Activated naive CD8-positive, alpha-beta T cell (primary cell): ENCODE results near the gene PTPN3.

Experiments used
- H3K27ac Mint-ChIP-seq: one replicate; pipeline ENCODE4 v1.8.0; 2021; ENCODE audit warnings: mixed read lengths
- H3K27me3 Mint-ChIP-seq: one replicate; pipeline ENCODE4 v1.8.0; 2021; ENCODE audit warnings: mixed read lengths
- H3K36me3 Mint-ChIP-seq: one replicate; pipeline ENCODE4 v1.8.0; 2021; ENCODE audit warnings: mixed read lengths
- H3K4me1 Mint-ChIP-seq: one replicate; pipeline ENCODE4 v1.8.0; 2021; ENCODE audit warnings: low read depth, mixed read lengths
- H3K4me3 Mint-ChIP-seq: one replicate; pipeline ENCODE4 v1.8.0; 2021; ENCODE audit warnings: mild to moderate bottlenecking, mixed read lengths
- H3K9me3 Mint-ChIP-seq: one replicate; pipeline ENCODE4 v1.8.0; 2021; ENCODE audit warnings: low read depth, mixed read lengths

PTPN3 gene

GRCh38 chr9:109441296-109441695, 56.8 kb downstream of the PTPN3 start:
- Mint-ChIP-seq H3K9me3 (no peaks in the 10 kb centered on the region), H3K27me3 (no peaks in the 10 kb centered on the region), H3K4me1 (peaks cover 15% of the 10 kb centered on the region), H3K27ac (no peak overlapping the region), H3K4me3 (no peak overlapping the region), H3K36me3 (no peaks in the 10 kb centered on the region)

- H3K4me1 Mint-ChIP-seq = peaks cover 15% of the 10 kb centered on the region
- H3K9me3 Mint-ChIP-seq = no peaks in the 10 kb centered on the region
- H3K27ac Mint-ChIP-seq = no peak overlapping the region
- H3K36me3 Mint-ChIP-seq = no peaks in the 10 kb centered on the region
- no peaks in the 10 kb centered on the region for H3K27me3 Mint-ChIP-seq
- H3K4me3 Mint-ChIP-seq = no peak overlapping the region
These were observed 57.3 kb downstream of the PTPN3 start for GRCh38 chr9:109440797-109441287.

DNA sequence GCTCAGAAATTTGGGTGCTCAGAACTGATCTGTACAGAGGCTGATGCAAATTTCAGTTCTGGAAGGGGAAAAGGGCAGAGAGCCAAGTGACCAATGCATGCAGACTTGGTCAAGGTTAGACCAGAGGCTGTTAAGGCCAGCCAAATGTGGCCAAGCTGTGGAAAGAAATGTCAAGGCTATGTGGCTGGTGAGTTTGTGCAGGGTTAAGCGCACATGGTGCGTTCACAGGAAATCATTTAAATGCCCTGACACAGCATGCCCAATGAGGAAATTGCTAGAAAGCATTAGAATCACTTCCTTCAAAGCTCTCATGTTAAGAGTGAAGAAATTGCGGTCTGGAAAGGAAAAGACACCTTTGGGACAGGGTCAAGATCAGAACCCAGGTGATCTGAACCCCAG, 58.0 kb downstream of the PTPN3 start:
- H3K4me3 Mint-ChIP-seq = no peak overlapping the region
- H3K27me3 Mint-ChIP-seq = no peaks in the 10 kb centered on the region
- peaks cover 15% of the 10 kb centered on the region for H3K4me1 Mint-ChIP-seq
- H3K36me3 Mint-ChIP-seq = no peaks in the 10 kb centered on the region
- H3K9me3 Mint-ChIP-seq = no peaks in the 10 kb centered on the region
- no peak overlapping the region for H3K27ac Mint-ChIP-seq

DNA sequence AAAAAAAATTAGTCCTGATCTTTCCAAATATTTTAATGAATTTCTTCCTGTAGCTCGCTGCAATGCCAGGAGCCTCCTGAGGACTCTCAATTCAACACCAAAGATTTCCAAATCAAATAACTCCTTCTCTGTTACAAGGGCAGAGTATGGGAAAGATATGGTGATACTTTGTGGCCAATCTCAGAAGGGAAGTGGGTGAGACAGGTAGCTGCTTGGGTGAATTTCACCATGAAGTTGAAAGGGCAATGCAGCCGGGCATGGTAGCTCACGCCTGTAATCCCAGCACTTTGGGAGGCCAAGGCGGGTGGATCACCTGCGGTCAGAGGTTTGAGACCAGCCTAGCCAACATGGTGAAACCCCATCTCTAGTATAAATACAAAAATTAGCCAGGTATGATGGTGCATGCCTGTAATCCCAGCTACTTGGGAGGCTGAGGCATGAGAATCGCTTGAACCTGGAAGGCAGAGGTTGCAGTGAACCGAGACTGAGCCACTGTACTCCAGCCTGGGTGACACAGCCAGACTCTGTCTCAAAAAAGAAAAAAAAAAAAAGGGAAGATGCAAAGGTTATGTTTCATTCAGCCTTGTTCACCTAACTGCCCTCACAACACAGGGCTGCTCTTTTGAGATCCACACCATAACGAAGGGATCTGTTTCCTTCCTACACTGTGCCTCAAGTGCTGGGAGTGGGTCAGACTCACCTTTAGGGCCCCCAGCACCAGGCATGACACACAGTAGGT, 58.6 kb downstream of the PTPN3 start:
- H3K27ac Mint-ChIP-seq = no peak overlapping the region

DNA sequence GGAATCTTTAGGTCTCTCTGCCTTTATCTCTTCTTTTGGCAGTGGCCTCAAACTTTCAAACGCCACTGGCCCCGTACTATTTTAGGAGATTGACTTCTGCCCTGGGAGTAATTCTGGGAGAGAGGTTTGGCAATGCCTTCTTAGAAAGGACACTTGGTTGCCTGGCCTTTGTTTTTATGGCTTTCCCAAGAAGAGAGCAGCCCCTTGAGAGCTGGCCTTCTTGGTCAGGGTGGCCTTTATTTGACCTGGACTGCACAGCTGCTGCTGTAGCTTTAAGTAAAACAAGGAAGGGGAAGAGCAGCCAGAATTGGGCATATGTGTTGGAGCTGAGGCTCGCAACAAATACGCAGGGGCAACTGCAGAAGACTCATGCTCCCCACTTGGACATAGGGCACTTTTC, 60.8 kb downstream of the PTPN3 start:
- no peak overlapping the region for H3K27ac Mint-ChIP-seq
- no peaks in the 10 kb centered on the region for H3K36me3 Mint-ChIP-seq
- no peaks in the 10 kb centered on the region for H3K27me3 Mint-ChIP-seq
- no peaks in the 10 kb centered on the region for H3K9me3 Mint-ChIP-seq
- H3K4me3 Mint-ChIP-seq = no peak overlapping the region
- H3K4me1 Mint-ChIP-seq = peaks cover 15% of the 10 kb centered on the region

More for the DNA sequence above, 58.6 kb downstream of the PTPN3 start:
- Mint-ChIP-seq H3K4me1 (peaks cover 15% of the 10 kb centered on the region), H3K9me3 (no peaks in the 10 kb centered on the region), H3K4me3 (no peak overlapping the region), H3K27me3 (no peaks in the 10 kb centered on the region), H3K36me3 (no peaks in the 10 kb centered on the region)

GRCh38 chr9:109436071-109436470, 62.0 kb downstream of the PTPN3 start:
- H3K4me1 Mint-ChIP-seq = peaks cover 11% of the 10 kb centered on the region
- H3K27me3 Mint-ChIP-seq = peaks cover 2% of the 10 kb centered on the region
- no peaks in the 10 kb centered on the region for H3K36me3 Mint-ChIP-seq
- no peaks in the 10 kb centered on the region for H3K9me3 Mint-ChIP-seq
- H3K4me3 Mint-ChIP-seq = no peak overlapping the region
- no peak overlapping the region for H3K27ac Mint-ChIP-seq

DNA sequence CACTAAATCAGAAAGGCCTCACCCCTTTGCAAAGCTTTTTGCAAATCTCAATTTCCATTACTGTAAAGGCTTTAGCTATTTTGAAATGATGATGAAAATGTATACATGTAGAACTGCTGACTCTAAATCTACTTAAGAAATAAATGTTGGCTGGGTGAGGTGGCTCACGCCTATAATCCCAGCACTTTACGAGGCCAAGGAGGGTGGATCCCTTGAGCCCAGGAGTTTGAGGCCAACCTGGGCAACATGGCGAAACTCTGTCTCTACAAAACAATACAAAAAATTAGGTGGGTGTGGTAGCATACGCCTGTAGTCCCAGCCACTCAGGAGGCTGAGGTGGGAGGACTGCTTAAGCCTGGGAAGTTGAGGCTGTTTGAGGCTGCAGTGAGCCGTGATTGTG, 64.6 kb downstream of the PTPN3 start:
- H3K4me3 Mint-ChIP-seq = no peak overlapping the region
- no peaks in the 10 kb centered on the region for H3K36me3 Mint-ChIP-seq
- peaks cover 2% of the 10 kb centered on the region for H3K27me3 Mint-ChIP-seq
- no peak overlapping the region for H3K27ac Mint-ChIP-seq
- H3K4me1 Mint-ChIP-seq = no peaks in the 10 kb centered on the region
- no peaks in the 10 kb centered on the region for H3K9me3 Mint-ChIP-seq

DNA sequence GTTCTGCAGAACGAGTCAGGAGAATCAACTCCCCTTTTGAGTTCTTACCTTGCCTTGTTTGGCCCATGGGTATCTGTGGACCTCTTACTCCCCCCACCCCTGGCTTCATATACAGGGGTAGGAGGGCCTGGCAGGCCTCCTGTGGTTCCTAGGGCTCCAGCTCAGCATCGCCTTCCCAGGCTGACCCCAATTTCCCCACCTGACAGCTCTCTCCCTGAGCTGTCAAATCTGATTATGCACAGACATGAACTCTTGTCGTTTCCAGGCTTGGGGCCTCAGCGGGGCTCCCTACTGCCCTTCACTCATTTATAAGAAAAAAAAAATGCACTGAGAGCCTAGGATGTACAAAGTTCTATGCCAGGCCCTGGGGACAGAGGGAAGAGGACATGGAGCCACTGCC, 67.9 kb downstream of the PTPN3 start:
- no peaks in the 10 kb centered on the region for H3K36me3 Mint-ChIP-seq
- H3K9me3 Mint-ChIP-seq = no peaks in the 10 kb centered on the region
- no peak overlapping the region for H3K4me3 Mint-ChIP-seq
- H3K4me1 Mint-ChIP-seq = no peaks in the 10 kb centered on the region
- peaks cover 2% of the 10 kb centered on the region for H3K27me3 Mint-ChIP-seq
- H3K27ac Mint-ChIP-seq = no peak overlapping the region

GRCh38 chr9:109428854-109429253, 69.3 kb downstream of the PTPN3 start:
- peaks cover 2% of the 10 kb centered on the region for H3K27me3 Mint-ChIP-seq
- H3K27ac Mint-ChIP-seq = no peak overlapping the region
- no peaks in the 10 kb centered on the region for H3K36me3 Mint-ChIP-seq
- no peaks in the 10 kb centered on the region for H3K4me1 Mint-ChIP-seq
- H3K9me3 Mint-ChIP-seq = no peaks in the 10 kb centered on the region
- no peak overlapping the region for H3K4me3 Mint-ChIP-seq

DNA sequence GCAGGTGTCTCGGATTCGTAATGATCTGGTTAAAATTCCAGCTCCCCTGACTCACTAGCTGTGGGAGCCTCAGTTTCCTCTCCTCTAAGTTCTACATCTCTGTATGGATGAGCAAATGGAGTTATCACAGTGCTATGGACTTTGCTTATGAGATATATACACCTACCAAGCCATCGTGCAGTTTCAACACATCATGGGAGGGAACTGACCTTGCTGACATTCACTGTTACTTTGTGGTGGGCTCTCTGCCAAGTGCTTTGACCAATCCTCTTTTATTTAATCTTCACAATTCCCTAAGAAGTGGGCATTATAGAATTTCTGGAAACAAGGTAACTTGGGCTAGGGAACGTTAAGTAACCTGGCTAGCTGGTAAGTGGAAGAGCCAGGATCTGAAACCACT, 70.2 kb downstream of the PTPN3 start:
- H3K36me3 Mint-ChIP-seq = no peaks in the 10 kb centered on the region
- peaks cover 2% of the 10 kb centered on the region for H3K27me3 Mint-ChIP-seq
- H3K9me3 Mint-ChIP-seq = no peaks in the 10 kb centered on the region
- no peak overlapping the region for H3K4me3 Mint-ChIP-seq
- no peak overlapping the region for H3K27ac Mint-ChIP-seq
- H3K4me1 Mint-ChIP-seq = no peaks in the 10 kb centered on the region

- no peaks in the 10 kb centered on the region for H3K4me1 Mint-ChIP-seq
- no peaks in the 10 kb centered on the region for H3K27me3 Mint-ChIP-seq
- no peaks in the 10 kb centered on the region for H3K36me3 Mint-ChIP-seq
- no peaks in the 10 kb centered on the region for H3K9me3 Mint-ChIP-seq
- H3K4me3 Mint-ChIP-seq = no peak overlapping the region
- no peak overlapping the region for H3K27ac Mint-ChIP-seq
These were observed 71.3 kb downstream of the PTPN3 start for GRCh38 chr9:109426626-109427402.

DNA sequence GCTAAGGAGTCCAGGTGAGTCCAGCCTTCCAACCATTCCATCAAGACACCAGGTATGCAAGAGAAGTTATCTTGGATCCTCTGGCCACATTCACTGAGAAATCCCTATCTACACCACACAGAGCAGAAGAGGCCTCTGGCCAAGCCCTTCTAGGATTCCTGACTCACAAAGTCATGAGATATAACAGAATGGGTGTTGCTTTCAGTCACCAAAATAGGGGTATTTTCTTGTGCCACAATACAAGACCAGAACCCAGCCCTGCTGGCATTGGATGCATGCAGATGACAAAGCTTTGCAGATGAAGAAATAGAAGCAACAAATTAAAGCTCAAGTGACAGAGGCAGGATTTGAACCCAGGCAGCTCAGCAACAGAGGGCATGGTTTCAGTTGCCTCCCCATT, 73.5 kb downstream of the PTPN3 start:
- H3K4me3 Mint-ChIP-seq = no peak overlapping the region
- H3K4me1 Mint-ChIP-seq = no peaks in the 10 kb centered on the region
- no peaks in the 10 kb centered on the region for H3K36me3 Mint-ChIP-seq
- no peak overlapping the region for H3K27ac Mint-ChIP-seq
- H3K9me3 Mint-ChIP-seq = no peaks in the 10 kb centered on the region
- H3K27me3 Mint-ChIP-seq = no peaks in the 10 kb centered on the region

GRCh38 chr9:109423877-109424276, 74.2 kb downstream of the PTPN3 start:
- Mint-ChIP-seq H3K36me3 (no peaks in the 10 kb centered on the region), H3K9me3 (no peaks in the 10 kb centered on the region), H3K27ac (no peak overlapping the region), H3K4me1 (no peaks in the 10 kb centered on the region), H3K4me3 (no peak overlapping the region), H3K27me3 (no peaks in the 10 kb centered on the region)

GRCh38 chr9:109422641-109423040, 75.5 kb downstream of the PTPN3 start:
- Mint-ChIP-seq H3K4me3 (no peak overlapping the region), H3K27me3 (no peaks in the 10 kb centered on the region), H3K27ac (no peak overlapping the region), H3K9me3 (no peaks in the 10 kb centered on the region), H3K36me3 (no peaks in the 10 kb centered on the region), H3K4me1 (no peaks in the 10 kb centered on the region)

DNA sequence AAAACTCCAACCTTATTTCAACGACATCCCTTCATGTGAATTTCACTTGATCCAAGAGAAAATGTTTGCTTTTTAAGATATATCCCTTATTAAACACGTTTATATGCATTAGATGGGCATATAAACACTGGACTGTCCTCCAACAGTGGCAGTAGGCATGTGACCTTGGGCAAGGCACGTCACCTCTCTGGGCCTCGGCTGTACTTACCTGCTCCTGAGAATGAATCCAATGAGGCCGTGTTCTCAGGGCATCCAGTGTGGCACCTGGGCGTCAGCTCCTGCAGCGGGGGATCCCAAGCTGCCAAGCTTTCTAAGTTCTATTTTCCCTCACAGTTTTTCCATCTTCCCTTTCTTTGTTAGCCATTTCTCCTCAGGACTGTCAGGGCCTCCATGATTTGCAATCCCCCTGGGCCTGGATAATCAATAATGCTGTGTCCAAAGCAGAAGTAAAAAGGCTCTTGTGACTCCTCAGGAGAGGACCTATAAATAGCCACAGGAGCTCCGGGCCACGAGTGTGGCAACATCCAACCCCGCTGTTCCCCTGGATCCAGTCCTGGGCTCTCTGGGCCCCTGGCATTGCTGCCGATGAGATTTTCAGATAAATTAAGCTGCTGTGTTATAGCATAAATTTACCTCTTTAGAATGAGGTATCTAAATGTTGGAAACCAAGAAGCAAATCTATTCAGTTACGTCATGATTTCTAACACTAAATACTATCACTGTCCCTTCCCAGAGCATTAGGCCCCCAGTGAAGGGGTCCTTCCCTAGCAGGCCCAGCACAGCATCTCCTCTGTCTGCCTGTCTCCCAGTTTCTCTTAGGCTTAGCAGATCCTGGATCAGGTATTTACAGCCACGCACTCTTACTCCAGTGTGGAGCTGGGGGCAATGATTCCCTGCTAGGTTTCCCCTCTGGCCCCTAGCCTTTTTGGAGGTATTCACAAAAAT, 76.8 kb downstream of the PTPN3 start:
- no peaks in the 10 kb centered on the region for H3K36me3 Mint-ChIP-seq
- H3K4me3 Mint-ChIP-seq = no peak overlapping the region
- H3K27me3 Mint-ChIP-seq = no peaks in the 10 kb centered on the region
- H3K27ac Mint-ChIP-seq = no peak overlapping the region
- no peaks in the 10 kb centered on the region for H3K4me1 Mint-ChIP-seq
- no peaks in the 10 kb centered on the region for H3K9me3 Mint-ChIP-seq
